ENCODE results near the gene UTP4.

Gene UTP4

DNA sequence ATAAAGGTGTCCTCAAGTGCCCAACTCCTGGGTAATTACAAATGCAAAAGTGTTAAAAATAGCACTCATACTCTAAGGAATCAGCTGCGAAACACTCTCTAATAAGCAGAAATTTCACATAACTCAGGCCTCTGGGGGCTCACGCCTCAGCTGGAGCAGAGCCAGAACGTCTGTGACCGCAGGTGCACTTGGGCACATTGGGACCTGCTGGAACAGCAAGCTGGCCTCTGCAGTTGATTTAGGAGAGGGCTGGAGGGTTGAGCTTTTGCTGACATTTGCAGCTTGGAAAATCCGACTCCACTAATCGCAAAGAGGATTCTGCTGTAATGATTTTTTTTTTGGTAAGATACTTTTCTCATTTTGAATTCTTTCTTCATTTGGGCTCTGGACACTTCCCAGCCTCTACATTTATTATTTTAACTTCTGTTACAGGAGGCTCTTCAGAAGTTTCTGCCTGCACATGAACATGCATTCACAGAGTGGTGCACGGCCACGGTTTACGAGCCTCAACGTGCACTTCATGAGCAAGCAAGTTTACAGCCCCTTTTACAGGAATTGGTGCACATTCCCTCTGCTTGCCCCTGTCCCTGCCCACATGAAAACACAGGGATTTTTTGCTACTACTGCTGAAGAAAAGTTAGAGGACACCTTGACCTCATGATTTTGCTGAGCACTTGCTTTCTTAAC lies 50.4 kb downstream of the UTP4 start:
- H3K14ac ChIP-seq (ENCODE audit: low read length): no peak overlapping the region
- no peak overlapping the region for H3K4me2 ChIP-seq (ENCODE audit: insufficient read depth, low read length, poor library complexity, severe bottlenecking)
- H3K18ac ChIP-seq (ENCODE audit: low read length): no peak overlapping the region
- H3K4me3 ChIP-seq (ENCODE audit: low read length in 2 of 2): no peak overlapping the region
- no peak overlapping the region for H3K23ac ChIP-seq (ENCODE audit: low read depth, low read length, poor library complexity)
- no peak overlapping the region for H4K8ac ChIP-seq (ENCODE audit: low read depth, low read length)
- H2AK5ac ChIP-seq (ENCODE audit: low read depth, low read length): no peak overlapping the region
- no peaks in the 10 kb centered on the region for H3K9me3 ChIP-seq (replicated peaks in 1 of 2; ENCODE audit: control insufficient read depth in 2 of 2, insufficient read depth in 1 of 2, low read depth in 1 of 2, low read length in 2 of 2)
- H2BK5ac ChIP-seq (ENCODE audit: low read length): no peak overlapping the region
- H3K27ac ChIP-seq (replicated peaks; ENCODE audit: low read length): no peak overlapping the region
- no peak overlapping the region for H2AFZ ChIP-seq (ENCODE audit: low read length)
- no peak overlapping the region for H3K4ac ChIP-seq (ENCODE audit: low read length)
- no peaks in the 10 kb centered on the region for H3K36me3 ChIP-seq (replicated peaks in 1 of 2; ENCODE audit: control insufficient read depth in 2 of 2, insufficient read depth in 2 of 2, low read length in 2 of 2)
- H2BK120ac ChIP-seq (ENCODE audit: low read depth, low read length): no peak overlapping the region
- H3K27me3 ChIP-seq (ENCODE audit: control insufficient read depth in 3 of 3, insufficient read depth in 3 of 3, low read depth in 1 of 3, low read length in 3 of 3): no peaks in the 10 kb centered on the region
- DNase-seq (ENCODE audit: low spot score): no peak
- H2BK12ac ChIP-seq (ENCODE audit: low read length): no peak overlapping the region
- H4K91ac ChIP-seq (ENCODE audit: low read depth, low read length, poor library complexity): no peak overlapping the region
- H2BK15ac ChIP-seq (ENCODE audit: low read length): no peak overlapping the region
- peaks cover 2% of the 10 kb centered on the region for H3K79me1 ChIP-seq (ENCODE audit: low read depth, low read length)
- peaks cover 0 to 5% of the 10 kb centered on the region in 2 donors for H3K4me1 ChIP-seq (ENCODE audit: control insufficient read depth in 2 of 2, insufficient read depth in 1 of 2, low read depth in 1 of 2, low read length in 2 of 2)
- no CpG with 5 or more reads among the region's 10 CpGs for WGBS, 2 donors (ENCODE audit: extremely low coverage in 2 of 2, insufficient read length in 2 of 2, insufficient replicate concordance in 1 of 2)
- H3K9ac ChIP-seq (ENCODE audit: low read depth, low read length, poor library complexity): no peak overlapping the region

DNA sequence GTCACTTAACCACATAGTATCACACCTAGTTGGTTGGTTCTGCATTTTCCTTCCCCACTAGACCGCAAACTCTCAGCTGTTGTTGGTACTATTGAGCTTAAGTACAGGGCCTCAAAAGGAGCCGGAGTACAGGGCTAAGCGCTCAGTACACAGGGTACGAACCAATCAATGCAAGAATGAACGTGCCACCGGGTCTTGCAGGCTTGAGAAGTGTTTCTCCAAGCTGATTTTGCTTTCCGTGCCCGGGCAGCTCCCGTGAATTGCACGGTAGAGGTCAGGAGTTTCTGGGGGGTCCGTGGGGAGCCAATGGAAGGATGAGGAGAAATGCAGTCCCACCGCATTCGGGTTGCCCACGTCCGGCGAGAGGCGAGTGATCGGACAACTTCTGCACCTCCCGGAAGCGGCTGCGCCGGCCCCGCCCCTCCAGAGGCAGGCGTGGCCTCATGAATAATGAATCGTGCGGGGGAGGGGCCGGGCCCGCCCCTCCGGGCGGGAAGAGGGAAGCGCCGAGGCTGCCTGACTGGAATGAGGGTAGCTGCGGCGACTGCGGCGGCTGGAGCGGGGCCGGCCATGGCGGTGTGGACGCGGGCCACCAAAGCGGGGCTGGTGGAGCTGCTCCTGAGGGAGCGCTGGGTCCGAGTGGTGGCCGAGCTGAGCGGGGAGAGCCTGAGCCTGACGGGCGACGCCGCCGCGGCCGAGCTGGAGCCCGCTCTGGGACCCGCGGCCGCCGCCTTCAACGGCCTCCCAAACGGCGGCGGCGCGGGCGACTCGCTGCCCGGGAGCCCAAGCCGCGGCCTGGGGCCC lies 54.4 kb downstream of the UTP4 start, which contains the start of gene SNTB2:
TSS of gene SNTB2 (plus strand) at position 523 of the 804 bp plus-strand sequence. CDS start at position 526, 3 bp downstream.
- Histone ChIP-seq H2AK5ac (ENCODE audit: low read depth, low read length) (no peak within 1 kb of the TSS), H3K9me3 (replicated peaks in 1 of 2; ENCODE audit: control insufficient read depth in 2 of 2, insufficient read depth in 1 of 2, low read depth in 1 of 2, low read length in 2 of 2) (no peaks in the 10 kb centered on the region), H3K27me3 (ENCODE audit: control insufficient read depth in 3 of 3, insufficient read depth in 3 of 3, low read depth in 1 of 3, low read length in 3 of 3) (no peaks in the 10 kb centered on the region), H2BK12ac (ENCODE audit: low read length) (no peak within 1 kb of the TSS), H3K18ac (ENCODE audit: low read length) (peak within 1 kb of the TSS; percentile 99), H3K27ac (replicated peaks; ENCODE audit: low read length) (peak within 1 kb of the TSS; percentile 86), H3K4me2 (ENCODE audit: insufficient read depth, low read length, poor library complexity, severe bottlenecking) (peak within 1 kb of the TSS; percentile 84), H3K23ac (ENCODE audit: low read depth, low read length, poor library complexity) (peak within 1 kb of the TSS; percentile 99), H2BK5ac (ENCODE audit: low read length) (no peak within 1 kb of the TSS), H2BK15ac (ENCODE audit: low read length) (peak within 1 kb of the TSS; percentile 88), H3K9ac (ENCODE audit: low read depth, low read length, poor library complexity) (peak within 1 kb of the TSS; percentile 100), H3K4me1 (ENCODE audit: control insufficient read depth in 2 of 2, insufficient read depth in 1 of 2, low read depth in 1 of 2, low read length in 2 of 2) (peaks cover 5% of the 10 kb centered on the region in 2 donors), H4K8ac (ENCODE audit: low read depth, low read length) (no peak within 1 kb of the TSS), H3K36me3 (replicated peaks in 1 of 2; ENCODE audit: control insufficient read depth in 2 of 2, insufficient read depth in 2 of 2, low read length in 2 of 2) (peaks cover 0 to 12% of the 10 kb centered on the region in 2 donors), H2BK120ac (ENCODE audit: low read depth, low read length) (peak within 1 kb of the TSS; percentile 50), H3K79me1 (ENCODE audit: low read depth, low read length) (peaks cover 1% of the 10 kb centered on the region), H3K4me3 (ENCODE audit: low read length in 2 of 2) (peak within 1 kb of the TSS; percentile 91 to 99), H2AFZ (ENCODE audit: low read length) (peak within 1 kb of the TSS; percentile 85), H3K14ac (ENCODE audit: low read length) (peak within 1 kb of the TSS; percentile 97), H3K4ac (ENCODE audit: low read length) (peak within 1 kb of the TSS; percentile 54), H4K91ac (ENCODE audit: low read depth, low read length, poor library complexity) (no peak within 1 kb of the TSS)
- peak; percentile 90 for DNase-seq (ENCODE audit: low spot score)
- no CpG with 5 or more reads among the region's 69 CpGs for WGBS, 2 donors (ENCODE audit: extremely low coverage in 2 of 2, insufficient read length in 2 of 2, insufficient replicate concordance in 1 of 2)

DNA sequence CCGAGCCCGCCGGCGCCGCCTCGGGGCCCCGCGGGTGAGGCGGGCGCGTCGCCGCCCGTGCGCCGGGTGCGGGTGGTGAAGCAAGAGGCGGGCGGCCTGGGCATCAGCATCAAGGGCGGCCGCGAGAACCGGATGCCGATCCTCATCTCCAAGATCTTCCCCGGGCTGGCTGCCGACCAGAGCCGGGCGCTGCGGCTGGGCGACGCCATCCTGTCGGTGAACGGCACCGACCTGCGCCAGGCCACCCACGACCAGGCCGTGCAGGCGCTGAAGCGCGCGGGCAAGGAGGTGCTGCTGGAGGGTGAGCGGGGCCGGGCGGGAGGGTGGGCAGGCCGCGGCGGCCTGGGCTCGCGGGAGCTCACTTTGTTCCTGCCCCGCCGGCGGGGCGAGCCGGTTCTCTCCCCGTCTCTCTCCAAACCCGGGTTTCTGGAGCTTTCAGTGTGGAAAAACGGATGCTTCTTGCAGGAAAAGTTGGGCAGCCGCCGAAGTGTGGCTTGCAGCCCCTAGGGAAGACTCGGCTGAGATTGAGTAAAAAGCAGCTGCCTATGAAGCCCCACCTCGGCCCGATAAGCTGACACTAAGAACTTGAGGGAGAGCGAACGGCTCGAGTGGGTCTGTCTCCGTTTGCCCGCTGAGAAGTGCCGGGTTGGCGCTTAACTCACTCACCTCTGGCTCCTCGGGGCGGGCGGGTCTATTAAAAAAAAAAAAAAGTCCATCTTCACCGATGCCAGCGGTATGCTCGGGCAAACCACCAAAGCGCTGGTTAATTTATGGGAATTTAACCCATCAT lies 55.2 kb downstream of the UTP4 start:
- Histone ChIP-seq H4K91ac (ENCODE audit: low read depth, low read length, poor library complexity) (no peak overlapping the region), H4K8ac (ENCODE audit: low read depth, low read length) (no peak overlapping the region), H3K79me1 (ENCODE audit: low read depth, low read length) (peaks cover 1% of the 10 kb centered on the region), H3K18ac (ENCODE audit: low read length) (peak overlapping the region; percentile 99), H3K14ac (ENCODE audit: low read length) (peak overlapping the region; percentile 97), H3K4me3 (ENCODE audit: low read length in 2 of 2) (peak overlapping the region; percentile 91 to 99), H2BK5ac (ENCODE audit: low read length) (no peak overlapping the region), H2AK5ac (ENCODE audit: low read depth, low read length) (no peak overlapping the region), H3K4me2 (ENCODE audit: insufficient read depth, low read length, poor library complexity, severe bottlenecking) (peak overlapping the region; percentile 84), H2BK15ac (ENCODE audit: low read length) (peak overlapping the region; percentile 88), H3K9ac (ENCODE audit: low read depth, low read length, poor library complexity) (peak overlapping the region; percentile 100), H2AFZ (ENCODE audit: low read length) (peak overlapping the region; percentile 85), H3K4me1 (ENCODE audit: control insufficient read depth in 2 of 2, insufficient read depth in 1 of 2, low read depth in 1 of 2, low read length in 2 of 2) (peaks cover 5% of the 10 kb centered on the region in 2 donors), H2BK12ac (ENCODE audit: low read length) (no peak overlapping the region), H3K27ac (replicated peaks; ENCODE audit: low read length) (peak overlapping the region; percentile 86), H3K27me3 (ENCODE audit: control insufficient read depth in 3 of 3, insufficient read depth in 3 of 3, low read depth in 1 of 3, low read length in 3 of 3) (no peaks in the 10 kb centered on the region), H3K9me3 (replicated peaks in 1 of 2; ENCODE audit: control insufficient read depth in 2 of 2, insufficient read depth in 1 of 2, low read depth in 1 of 2, low read length in 2 of 2) (no peaks in the 10 kb centered on the region), H2BK120ac (ENCODE audit: low read depth, low read length) (peak overlapping the region; percentile 50), H3K23ac (ENCODE audit: low read depth, low read length, poor library complexity) (peak overlapping the region; percentile 94), H3K4ac (ENCODE audit: low read length) (peak overlapping the region; percentile 54), H3K36me3 (replicated peaks in 1 of 2; ENCODE audit: control insufficient read depth in 2 of 2, insufficient read depth in 2 of 2, low read length in 2 of 2) (peaks cover 0 to 12% of the 10 kb centered on the region in 2 donors)
- peak; percentile 42 for DNase-seq (ENCODE audit: low spot score)
- WGBS, 2 donors (ENCODE audit: extremely low coverage in 2 of 2, insufficient read length in 2 of 2, insufficient replicate concordance in 1 of 2): no CpG with 5 or more reads among the region's 76 CpGs

Data from neuronal stem cell (in vitro differentiated cells).